NCI-H524 (cell line): ENCODE results near the gene B4GALT3.

Source experiments
- DNase-seq, 2 experiments: peaks; one replicate each; lab custom pipeline; 2025; lab: John Stamatoyannopoulos, UW

B4GALT3 gene

DNA sequence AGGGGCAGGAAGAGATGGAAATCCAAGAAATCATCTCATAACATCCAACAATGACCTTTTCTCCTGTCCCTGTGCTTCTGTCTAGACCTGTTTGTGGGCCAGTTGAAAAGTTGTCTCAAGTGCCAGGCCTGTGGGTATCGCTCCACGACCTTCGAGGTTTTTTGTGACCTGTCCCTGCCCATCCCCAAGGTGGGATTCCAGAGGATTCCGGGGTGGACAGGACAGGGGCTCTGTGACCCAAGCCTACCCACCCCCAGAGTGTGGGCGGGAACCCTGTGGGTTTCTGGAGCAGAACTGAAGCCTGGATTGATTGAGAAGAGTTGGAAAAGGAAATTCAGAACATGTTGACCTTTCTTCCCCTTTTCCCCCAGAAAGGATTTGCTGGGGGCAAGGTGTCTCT is 13.5 kb downstream of the B4GALT3 start:
- no peak for DNase-seq

DNA sequence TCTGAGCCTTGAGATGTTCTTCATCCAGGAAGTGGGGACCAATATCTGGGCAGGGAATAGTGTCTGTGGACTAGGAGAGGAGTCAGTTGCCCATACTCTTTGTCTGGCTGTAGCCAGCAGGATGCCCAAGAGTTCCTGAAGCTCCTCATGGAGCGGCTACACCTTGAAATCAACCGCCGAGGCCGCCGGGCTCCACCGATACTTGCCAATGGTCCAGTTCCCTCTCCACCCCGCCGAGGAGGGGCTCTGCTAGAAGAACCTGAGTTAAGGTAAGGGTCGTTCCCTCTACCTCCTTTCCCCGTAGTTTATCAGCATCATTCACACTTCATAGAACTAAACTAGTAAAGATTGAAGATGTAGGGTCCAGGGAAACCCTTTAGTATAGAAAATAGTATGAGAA is 14.5 kb downstream of the B4GALT3 start:
- no peak for DNase-seq

DNA sequence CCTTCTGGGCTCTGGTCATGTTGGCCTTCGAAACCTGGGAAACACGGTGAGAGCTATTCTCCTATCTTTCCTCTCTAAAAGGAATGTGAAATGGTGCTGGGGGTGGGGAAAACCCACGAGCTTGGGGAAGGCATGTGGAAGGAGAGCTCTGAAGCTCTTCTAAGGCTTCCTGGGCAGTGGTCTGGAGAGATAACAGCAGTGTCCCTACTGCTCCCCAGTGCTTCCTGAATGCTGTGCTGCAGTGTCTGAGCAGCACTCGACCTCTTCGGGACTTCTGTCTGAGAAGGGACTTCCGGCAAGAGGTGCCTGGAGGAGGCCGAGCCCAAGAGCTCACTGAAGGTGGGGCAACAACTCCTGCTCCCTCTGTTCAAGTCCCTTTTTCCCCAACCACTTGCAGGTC is 15.3 kb downstream of the B4GALT3 start:
- no peak for DNase-seq

DNA sequence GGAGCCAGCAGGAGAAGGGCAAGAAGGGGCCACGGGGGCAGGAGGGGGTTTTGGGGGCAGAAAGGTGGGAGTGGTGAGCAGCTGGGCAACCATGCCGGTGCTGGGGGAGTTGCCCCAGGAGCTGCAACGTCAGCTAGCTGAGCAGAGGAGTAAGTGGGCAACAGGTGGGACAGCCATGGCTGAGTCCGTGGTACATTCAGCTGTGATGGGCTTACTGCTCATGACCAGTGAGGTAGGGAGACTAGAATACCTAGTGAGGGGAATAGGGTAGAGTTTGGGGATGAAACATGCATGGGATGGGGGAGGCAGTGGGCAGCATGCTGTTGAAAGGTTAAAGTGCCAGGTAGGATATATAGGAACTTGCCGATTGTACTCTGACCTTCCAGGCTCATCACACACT is 15.7 kb downstream of the B4GALT3 start:
- DNase-seq: no peak

DNA sequence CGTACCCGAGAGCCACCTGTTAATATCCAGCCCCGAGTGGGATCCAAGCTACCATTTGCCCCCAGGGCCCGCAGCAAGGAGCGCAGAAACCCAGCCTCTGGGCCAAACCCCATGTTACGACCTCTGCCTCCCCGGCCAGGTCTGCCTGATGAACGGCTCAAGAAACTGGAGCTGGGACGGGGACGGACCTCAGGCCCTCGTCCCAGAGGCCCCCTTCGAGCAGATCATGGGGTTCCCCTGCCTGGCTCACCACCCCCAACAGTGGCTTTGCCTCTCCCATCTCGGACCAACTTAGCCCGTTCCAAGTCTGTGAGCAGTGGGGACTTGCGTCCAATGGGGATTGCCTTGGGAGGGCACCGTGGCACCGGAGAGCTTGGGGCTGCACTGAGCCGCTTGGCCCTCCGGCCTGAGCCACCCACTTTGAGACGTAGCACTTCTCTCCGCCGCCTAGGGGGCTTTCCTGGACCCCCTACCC is 16.6 kb downstream of the B4GALT3 start:
- no peak for DNase-seq

DNA sequence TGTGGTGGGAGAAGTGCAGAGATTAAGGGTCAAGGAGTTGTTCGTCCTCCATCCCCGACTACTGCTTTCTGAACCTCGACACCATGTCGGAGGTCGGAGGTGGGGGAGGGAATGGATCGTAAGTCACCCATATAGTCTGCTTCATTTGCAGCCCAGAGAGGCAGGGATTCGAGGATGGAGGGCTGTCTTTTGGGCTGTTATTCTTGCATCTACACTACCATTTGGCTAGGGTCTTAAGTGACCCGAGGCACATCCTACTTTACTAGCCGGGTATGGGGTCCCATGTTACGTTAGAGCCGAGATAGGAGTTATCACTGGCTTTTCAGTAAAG is 17.4 kb downstream of the B4GALT3 start:
- DNase-seq: no peak

DNA sequence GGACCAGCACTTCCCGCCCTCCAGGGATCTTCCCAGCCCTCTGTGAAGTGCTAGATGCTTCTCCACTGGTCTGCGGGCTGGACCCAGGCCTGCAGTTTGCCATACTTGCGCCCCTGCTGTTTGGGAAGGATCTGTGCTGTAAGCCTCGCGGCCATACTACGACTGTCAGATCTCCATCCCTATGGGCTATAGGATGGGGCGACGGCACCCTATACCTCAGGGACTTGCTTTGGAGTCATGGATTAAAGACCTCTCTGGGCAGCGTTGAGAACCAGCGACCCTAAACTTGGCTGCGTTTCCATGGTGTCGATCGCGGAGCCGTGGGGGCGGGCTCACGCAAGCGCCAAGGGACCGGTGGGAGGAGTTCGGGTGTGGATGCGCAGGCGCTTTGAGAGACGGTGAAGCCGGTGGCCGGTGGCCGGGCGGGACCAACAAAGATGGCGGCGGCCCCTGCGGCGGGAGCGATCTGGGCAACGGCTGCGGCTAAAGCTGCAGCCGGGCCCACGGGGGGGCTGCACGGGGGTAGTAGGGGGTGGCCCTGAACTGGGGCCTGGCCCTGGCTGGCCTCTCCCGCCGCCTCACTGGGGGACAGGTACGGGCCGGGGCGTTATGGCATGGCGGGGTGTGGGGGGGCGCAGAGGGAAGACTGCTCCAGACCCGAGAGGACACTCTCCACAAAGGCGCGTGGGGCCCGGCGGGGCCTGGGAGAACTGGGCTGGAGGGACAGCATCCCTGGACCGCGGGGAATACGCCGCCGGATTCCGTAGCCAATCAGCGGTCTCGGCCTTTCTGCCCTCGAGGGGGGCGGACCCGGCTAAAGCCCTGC is 18.0 kb downstream of the B4GALT3 start, which contains the start of gene USP21:
Gene USP21, plus strand, starts transcription at position 414 of the 826 bp plus-strand sequence. CDS start 1,141 bp downstream, outside the sequence.
- DNase-seq: peak; percentile 74 to 86

DNA sequence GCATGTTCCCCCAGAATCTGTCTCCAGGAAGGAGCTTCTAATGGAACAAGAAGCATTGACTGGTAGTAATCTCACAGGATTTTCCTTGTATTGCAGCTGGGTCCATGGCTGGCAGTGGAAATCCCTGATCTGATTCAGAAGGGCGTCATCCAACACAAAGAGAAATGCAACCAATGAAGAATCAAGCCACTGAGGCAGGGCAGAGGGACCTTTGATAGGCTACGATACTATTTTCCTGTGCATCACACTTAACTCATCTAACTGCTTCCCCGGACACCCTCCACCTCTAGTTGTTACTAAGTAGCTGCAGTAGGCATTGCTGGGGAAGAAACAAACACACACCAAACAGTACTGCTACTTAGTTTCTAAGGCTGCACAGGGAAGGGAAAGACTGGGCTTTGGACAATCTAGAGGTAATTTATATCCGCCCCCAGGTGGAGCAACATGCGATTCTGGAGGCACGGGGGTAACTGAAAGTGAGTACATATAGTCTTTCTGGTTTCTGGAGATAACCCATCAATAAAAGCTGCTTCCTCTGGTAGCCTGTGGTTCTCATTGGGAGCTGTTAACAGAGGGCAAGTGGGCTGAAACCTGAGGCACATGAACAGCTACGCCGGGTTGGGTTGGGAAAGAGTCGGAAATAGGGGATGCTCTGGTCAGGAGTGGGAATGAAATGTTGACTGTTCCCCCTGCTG is 18.8 kb downstream of the B4GALT3 start:
- no peak for DNase-seq

DNA sequence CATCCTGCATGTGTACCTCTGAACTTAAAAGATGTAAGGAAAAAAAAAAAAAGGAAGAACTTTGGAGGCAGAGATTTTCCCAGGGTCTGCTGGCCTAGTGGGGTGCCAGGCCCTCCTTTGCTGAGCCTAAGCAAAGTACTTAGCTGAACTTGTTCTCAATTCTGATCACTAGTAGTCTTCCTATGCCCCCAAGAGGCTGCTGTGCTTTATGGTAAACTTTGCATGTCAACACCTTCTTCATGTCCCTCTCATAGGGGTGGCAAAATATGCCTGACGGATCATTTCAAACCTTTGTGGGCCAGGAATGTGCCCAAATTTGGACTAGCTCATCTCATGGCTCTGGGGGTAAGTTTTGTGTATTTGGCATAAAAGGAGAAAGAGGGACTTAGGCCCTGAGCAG is 19.4 kb downstream of the B4GALT3 start:
- no peak for DNase-seq

DNA sequence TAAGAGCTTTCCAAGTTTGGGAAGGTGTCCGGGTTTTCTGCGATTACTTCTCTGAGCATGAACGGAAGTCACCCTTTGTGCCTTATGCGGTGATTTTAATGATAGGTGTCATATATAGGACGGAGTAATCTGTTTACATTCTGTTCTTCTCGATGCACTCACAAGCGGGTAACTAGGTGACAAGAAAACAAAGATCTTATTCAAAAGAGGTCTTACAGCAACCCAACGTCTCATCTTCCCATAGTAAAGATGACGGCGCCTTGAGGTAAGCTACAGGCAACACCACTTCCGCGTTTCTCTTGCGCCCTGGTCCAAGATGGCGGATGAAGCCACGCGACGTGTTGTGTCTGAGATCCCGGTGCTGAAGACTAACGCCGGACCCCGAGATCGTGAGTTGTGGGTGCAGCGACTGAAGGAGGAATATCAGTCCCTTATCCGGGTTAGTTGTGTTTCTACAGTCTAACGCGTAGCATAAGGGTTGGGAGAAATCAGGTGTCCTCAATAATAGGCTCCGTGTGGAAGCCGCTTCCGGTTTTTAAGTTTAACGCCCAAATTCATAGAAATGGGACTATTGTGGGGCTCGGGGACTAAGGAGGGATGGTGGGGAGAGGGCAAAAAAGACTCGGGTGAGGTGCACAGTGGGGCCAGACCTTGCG is 23.5 kb downstream of the B4GALT3 start, which contains the start of gene UFC1:
Gene UFC1, plus strand, starts transcription at position 297 of the 656 bp plus-strand sequence. Its CDS starts 20 bp downstream, at position 317.
- DNase-seq: peak; percentile 47 to 77

DNA sequence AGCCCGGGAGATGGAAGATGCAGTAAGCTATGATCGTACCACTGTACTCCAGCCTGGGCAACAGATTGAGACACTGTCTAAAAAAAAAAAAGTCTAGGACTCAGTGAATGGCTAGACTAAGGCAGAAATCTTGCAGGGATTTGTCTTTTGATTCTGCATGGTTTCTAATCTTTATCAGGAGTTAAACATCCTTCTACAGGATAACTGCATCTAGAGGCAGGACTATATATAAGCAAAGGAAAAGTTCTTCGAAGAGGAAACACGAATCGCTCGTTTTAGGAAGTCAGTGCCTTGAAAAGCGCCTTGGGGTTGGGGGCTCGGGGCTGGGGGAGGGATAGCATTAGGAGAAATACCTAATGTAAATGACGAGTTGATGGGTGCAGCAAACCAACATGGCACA is 24.1 kb downstream of the B4GALT3 start:
- no peak for DNase-seq

DNA sequence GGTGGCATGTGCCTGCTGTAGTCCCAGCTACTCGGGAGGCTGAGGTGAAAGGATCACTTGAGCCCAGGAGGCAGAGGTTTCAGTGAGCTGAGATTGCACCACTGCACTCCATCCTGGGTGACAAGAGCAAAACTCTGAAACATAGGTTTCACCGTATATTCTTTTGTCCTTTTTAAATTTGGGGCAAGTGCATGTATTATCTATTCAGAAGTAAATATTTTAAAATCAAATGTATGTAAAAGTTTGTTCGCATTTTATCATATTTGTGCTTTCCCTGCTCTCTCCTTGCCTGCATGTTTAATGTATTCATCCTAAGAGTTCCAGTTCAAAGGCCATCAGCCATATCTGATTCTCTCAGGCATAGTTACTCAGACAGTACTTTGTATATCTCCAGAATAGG is 31.5 kb downstream of the B4GALT3 start:
- DNase-seq: no peak

DNA sequence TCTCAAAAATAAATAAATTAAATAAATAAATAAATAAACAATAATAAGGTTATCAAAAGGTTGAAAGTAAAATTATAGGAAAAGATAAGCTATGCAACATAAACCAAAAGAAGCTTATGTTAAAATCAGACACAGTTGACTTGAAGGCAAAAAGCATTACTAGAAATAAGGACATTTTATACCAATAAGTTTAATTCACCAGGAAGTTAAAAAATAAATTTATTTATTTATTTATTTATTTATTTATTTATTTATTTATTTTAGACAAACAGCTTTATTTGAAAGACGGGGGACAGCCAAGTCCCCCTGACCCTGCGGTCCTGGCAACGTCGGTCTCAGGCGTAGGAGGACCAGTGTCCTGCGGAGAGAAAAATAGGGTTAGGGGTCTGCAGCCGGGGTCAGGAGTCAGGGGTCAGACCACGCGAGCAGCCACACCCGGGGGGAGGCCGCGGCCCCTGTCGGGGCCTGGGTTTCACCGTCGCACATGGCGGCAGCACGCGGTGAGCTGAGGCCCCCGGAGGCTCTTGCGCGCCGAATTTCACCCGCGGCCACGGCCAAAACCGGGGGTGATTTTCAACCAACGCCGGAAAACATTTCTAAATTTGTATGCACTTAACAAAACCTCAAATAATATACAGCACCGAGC is 36.4 kb downstream of the B4GALT3 start:
- DNase-seq: no peak

DNA sequence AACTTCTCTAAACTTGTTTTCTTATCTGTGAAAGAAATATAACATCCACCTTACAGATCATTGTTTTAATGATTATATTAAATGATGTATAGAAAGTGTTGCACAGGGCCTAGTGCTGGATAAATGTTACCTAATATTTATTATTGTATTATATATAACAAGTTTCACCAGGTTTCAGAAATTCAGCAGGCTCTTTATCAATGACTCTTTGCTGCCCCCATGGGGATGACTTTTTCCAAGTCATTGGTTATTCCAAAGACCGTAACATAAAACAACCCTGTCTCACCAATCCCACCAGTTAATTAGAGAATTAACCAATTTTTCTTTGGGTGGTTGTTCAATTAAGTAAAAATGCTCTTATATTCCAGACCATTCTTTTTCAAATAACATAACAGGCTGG is 37.5 kb downstream of the B4GALT3 start:
- DNase-seq: peak in 1 of 2 experiments; percentile 38

DNA sequence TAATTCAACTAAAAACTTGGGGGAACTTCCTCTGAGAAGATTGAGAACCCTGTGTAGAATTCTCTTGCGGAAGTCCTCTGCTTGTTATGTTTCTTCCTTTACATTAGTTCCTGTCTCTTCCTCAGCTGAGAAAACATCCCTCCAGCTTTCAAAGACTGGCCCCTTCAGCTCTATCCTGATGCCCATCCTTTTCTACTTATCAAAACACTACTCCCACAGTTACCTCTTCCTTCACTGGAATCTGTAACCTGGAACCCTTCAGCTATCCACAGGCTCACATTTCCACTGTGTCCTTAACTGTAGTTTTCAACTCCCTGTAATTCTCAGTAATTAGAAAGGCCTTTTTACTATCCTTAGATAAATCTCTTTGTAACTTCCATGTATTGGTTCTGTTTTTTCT is 38.9 kb downstream of the B4GALT3 start:
- no peak for DNase-seq

DNA sequence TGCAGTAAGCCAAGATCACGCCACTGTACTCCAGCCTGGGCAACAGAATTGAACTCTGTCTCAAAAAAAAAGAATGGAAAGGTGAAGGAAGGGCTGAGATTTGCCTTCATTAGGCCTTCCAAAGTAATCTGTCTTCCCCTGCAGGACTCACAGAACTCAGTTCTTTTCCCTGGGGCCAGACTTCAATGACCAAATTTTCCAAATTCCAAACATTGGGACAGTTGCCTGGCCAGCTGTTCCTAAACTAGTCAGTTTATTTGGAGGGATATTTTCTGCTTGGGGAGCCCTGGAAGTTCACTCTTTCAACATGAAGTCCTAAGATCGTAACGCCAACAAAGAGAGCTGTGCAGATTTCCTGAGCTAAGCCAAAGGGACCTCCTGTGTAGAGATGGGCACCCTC is 39.4 kb downstream of the B4GALT3 start:
- no peak for DNase-seq

DNA sequence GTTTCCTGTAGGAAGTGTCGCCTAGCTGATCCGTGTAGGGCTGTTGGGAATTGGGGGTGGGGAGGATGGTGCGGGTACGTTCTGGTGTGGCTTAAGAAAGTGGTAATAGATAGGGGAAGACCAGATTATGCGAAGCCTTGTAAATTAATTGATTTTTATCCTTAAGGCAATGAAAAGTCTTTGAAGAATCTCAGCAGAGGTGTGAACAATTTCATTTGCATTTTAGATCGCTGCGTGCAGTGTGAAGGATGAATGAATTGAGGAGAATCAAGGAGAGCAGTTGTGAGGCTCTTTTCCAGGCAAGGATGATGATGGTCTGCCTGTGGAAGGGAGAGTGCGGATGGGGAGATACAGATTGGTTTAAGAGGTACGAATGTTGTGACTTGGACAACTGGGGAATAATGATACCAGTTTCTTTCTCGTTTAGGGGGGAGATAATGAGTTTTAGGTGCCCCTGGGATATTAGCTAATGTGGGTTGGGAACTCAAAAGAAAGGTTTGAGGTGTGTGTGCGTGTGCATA is 44.0 kb downstream of the B4GALT3 start:
- no peak for DNase-seq

DNA sequence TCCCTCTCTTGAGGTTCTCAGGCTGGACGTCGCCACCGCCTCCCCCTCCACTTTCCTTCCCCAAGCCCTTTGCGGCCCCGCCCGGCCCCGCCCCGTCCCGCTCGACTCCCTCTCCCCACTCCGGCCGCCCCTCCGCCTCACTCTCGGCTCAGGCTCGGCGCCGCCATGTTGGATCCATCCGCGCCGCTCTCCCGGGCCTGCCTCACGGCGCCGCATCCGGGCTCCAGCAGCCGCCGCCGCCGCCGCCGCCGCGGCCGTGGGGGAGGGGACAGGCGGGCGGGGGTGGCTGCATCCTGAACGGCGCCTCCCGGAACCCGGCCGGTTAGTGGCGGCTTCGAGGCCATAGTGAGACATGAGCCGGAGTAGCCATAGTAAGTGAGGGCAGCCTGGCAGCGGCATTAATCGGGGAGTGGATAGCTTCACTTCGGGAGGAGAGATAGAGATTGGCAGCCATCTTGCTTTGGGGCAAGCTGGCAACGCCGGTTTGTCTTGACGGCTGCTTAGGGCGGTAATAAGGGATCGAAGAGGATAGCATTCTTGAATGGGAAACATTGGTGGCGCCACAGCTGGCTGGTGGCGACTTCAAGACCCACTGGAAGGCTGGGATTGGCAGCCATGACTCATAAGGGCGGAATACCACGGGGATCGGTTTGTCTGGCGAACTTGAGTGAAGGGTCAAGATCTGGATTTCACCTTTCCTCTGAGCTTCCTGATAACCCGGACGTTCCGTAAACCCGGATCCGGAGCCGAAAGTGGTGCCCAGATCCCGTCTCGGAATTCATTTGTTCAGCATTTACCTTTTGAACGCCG is 44.7 kb downstream of the B4GALT3 start, which contains the start of gene DEDD:
Gene DEDD, minus strand, starts transcription at position 258 of the 810 bp plus-strand sequence. CDS start 8,205 bp downstream, outside the sequence.
- DNase-seq: peak; percentile 96 to 98

DNA sequence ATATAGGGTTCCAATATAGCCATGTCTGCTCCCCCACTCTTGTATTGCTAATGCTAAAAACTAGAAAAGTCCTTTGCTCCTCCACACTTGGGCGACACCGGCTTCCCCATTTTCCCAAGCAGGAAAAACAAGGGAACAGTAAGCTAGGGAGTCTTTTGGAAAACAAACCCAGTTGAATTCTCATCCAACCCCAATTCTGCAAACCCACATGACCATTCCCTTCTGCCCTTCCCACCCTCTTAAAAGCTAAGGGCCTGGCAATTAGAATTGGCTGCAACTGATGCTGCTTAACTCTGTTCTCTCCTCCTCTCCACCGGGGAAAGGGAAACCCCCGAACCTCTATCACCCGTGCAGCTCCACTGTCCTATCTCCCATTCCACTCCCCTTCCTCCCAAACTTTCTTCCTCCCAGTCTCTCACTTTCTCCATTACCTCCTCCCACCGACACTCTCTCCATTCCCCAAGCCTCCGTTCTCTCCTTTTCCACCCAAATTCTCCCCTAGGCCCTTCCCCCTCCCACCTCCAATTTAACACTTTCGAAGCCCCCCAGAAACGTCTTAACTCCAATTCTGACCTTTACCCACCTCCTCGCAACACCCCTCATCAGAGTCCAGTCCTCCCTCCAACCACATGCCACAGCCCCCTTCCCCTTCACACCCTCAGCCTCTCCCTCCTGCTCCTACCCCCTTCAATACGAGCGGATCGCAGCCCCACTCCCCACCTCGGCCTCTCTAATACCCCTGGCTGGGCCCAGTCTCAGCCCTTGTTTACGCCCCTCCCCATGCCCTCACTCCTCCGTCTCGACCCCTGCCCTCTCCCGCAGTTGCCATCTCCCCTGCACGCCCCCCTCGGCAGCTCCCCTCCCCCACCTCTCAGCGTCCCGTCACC is 45.5 kb downstream of the B4GALT3 start:
- DNase-seq: no peak

DNA sequence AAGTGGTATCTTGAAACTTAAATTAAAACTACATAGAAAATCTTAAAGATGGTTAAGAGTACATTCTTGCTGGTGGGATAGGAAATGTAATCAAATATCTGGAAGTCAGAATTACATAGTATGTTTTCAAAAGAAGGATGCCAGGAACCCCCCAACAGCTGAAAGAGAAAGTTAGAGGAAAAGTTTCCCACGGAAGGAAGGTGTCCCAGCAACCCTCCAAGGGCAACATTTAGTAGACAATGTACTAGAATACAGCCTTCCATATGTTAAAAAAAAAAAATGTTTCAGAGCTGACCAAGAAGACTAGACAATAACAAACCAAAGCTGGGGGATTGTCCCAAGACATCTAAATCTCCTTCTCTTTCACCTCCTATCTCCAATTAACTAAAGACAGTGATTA is 47.0 kb downstream of the B4GALT3 start:
- no peak for DNase-seq
